ENCODE data around the gene PTGIS.
A peak's percentile ranks its signal among the peaks of the same experiment; 100 is the strongest.
"Not testable (repeated sequence)": the region's sequence is repeated elsewhere in the genome, so short reads cannot be mapped to it uniquely, and the experiment has no call there.

PTGIS gene

GRCh38 chr20:49567421-49568277 is at the start of gene PTGIS:
Gene PTGIS (minus strand): TSS chr20:49568137. CDS start chr20:49568116, 21 bp downstream.
- no peak for DNase-seq
- in situ Hi-C loops (cut with MboI; ENCODE audit: low pct_unique_long_range_greater_than_20kb, low sequenced_read_pairs): no loop called here

GRCh38 chr20:49617394-49617793 is 49.5 kb upstream of the PTGIS start:
- not testable (repeated sequence) for DNase-seq
- in situ Hi-C loops (cut with MboI; ENCODE audit: low pct_unique_long_range_greater_than_20kb, low sequenced_read_pairs): loop anchor here (25.0 kb wide), 1 partner anchor 245 kb away; no protein-coding TSS in a partner anchor

GRCh38 chr20:49616154-49617007 is 48.4 kb upstream of the PTGIS start:
- in situ Hi-C loops (cut with MboI; ENCODE audit: low pct_unique_long_range_greater_than_20kb, low sequenced_read_pairs): loop anchor here (25.0 kb wide), 1 partner anchor 246 kb away; no protein-coding TSS in a partner anchor
- no peak for DNase-seq

GRCh38 chr20:49615401-49616153 is 47.6 kb upstream of the PTGIS start:
- in situ Hi-C loops (cut with MboI; ENCODE audit: low pct_unique_long_range_greater_than_20kb, low sequenced_read_pairs): loop anchor here (25.0 kb wide), 1 partner anchor 247 kb away; no protein-coding TSS in a partner anchor
- no peak for DNase-seq

- in situ Hi-C loops (cut with MboI; ENCODE audit: low pct_unique_long_range_greater_than_20kb, low sequenced_read_pairs): loop anchor here (25.0 kb wide), 1 partner anchor 247 kb away; no protein-coding TSS in a partner anchor
- not testable (repeated sequence) for DNase-seq
Observed at GRCh38 chr20:49615051-49615400, 47.1 kb upstream of the PTGIS start.

- no peak for DNase-seq
- in situ Hi-C loops (cut with MboI; ENCODE audit: low pct_unique_long_range_greater_than_20kb, low sequenced_read_pairs): loop anchor here (25.0 kb wide), 1 partner anchor 248 kb away; no protein-coding TSS in a partner anchor
Observed at GRCh38 chr20:49614338-49615050, 46.6 kb upstream of the PTGIS start.

- in situ Hi-C loops (cut with MboI; ENCODE audit: low pct_unique_long_range_greater_than_20kb, low sequenced_read_pairs): loop anchor here (25.0 kb wide), 1 partner anchor 250 kb away; no protein-coding TSS in a partner anchor
- no peak for DNase-seq
Observed at GRCh38 chr20:49612127-49612738, 44.3 kb upstream of the PTGIS start.

- in situ Hi-C loops (cut with MboI; ENCODE audit: low pct_unique_long_range_greater_than_20kb, low sequenced_read_pairs): loop anchor here (25.0 kb wide), 1 partner anchor 251 kb away; no protein-coding TSS in a partner anchor
- not testable (repeated sequence) for DNase-seq
Observed at GRCh38 chr20:49611539-49612126, 43.7 kb upstream of the PTGIS start.

GRCh38 chr20:49610691-49611538 is 43.0 kb upstream of the PTGIS start:
- in situ Hi-C loops (cut with MboI; ENCODE audit: low pct_unique_long_range_greater_than_20kb, low sequenced_read_pairs): loop anchor here (25.0 kb wide), 1 partner anchor 251 kb away; no protein-coding TSS in a partner anchor
- DNase-seq: peak; percentile 86

GRCh38 chr20:49608752-49609670 is 41.1 kb upstream of the PTGIS start:
- peak; percentile 79 for DNase-seq
- in situ Hi-C loops (cut with MboI; ENCODE audit: low pct_unique_long_range_greater_than_20kb, low sequenced_read_pairs): loop anchor here (25.0 kb wide), 1 partner anchor 253 kb away; no protein-coding TSS in a partner anchor

GRCh38 chr20:49607568-49607967 is 39.6 kb upstream of the PTGIS start:
- no peak for DNase-seq
- in situ Hi-C loops (cut with MboI; ENCODE audit: low pct_unique_long_range_greater_than_20kb, low sequenced_read_pairs): loop anchor here (25.0 kb wide), 1 partner anchor 255 kb away; no protein-coding TSS in a partner anchor

GRCh38 chr20:49603209-49603627 is 35.3 kb upstream of the PTGIS start:
- in situ Hi-C loops (cut with MboI; ENCODE audit: low pct_unique_long_range_greater_than_20kb, low sequenced_read_pairs): loop anchor here (25.0 kb wide), 1 partner anchor 259 kb away; no protein-coding TSS in a partner anchor
- no peak for DNase-seq

- in situ Hi-C loops (cut with MboI; ENCODE audit: low pct_unique_long_range_greater_than_20kb, low sequenced_read_pairs): loop anchor here (25.0 kb wide), 1 partner anchor 260 kb away; no protein-coding TSS in a partner anchor
- no peak for DNase-seq
Observed at GRCh38 chr20:49602345-49603208, 34.6 kb upstream of the PTGIS start.

GRCh38 chr20:49601153-49601924 is 33.4 kb upstream of the PTGIS start:
- in situ Hi-C loops (cut with MboI; ENCODE audit: low pct_unique_long_range_greater_than_20kb, low sequenced_read_pairs): loop anchor here (25.0 kb wide), 1 partner anchor 261 kb away; no protein-coding TSS in a partner anchor
- DNase-seq: no peak
